A673 (cell line): Measurements from ENCODE around the gene AOPEP.

ENCODE experiments used
- CTCF ChIP-seq: fragments of 300-800, 200-600 bp; sonication (generic); conservative IDR thresholded peaks from 2 replicates; pipeline ENCODE4 v1.5.1; 2017; ENCODE audit warnings: low read depth, mild to moderate bottlenecking, antibody characterized with exemption, low read length, moderate library complexity, mixed read lengths
- EZH2 ChIP-seq: fragments of 200-600 bp; sonication (generic); IDR thresholded peaks from 2 replicates; pipeline ENCODE4 v1.6.1; 2017; ENCODE audit warnings: borderline replicate concordance, low read depth, mild to moderate bottlenecking, mixed read lengths, antibody characterized with exemption, low read length; ENCODE audit not compliant: poor library complexity, severe bottlenecking

DNA sequence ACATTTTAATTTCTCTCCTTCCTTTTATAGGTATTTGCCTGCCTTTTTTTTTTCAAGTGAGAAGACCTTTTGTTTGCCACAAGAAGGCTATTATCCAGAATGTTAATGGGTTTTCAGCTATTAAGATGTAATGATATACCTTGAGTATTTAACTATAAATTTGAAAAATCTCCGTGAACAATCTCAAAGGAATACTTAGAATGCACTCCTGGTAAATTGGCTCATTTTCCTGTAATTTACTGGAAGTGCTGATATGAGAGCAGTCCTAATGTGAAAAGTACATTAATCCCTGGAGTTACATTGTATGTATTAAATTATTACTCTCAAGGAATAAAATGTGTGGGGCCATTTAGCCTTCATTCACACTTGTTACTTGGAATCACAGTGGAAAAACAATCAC lies 32.4 kb downstream of the AOPEP start:
- no peak for TF ChIP-seq CTCF
- TF ChIP-seq EZH2 = no peak
